Breast epithelium (tissue), 3 donors: ENCODE results near the gene OTOF.

Source experiments
- CTCF ChIP-seq, 3 donors: fragments of 450-650 bp; IDR thresholded peaks; one replicate each; pipeline ENCODE4 v1.5.1; 2016 to 2017; ENCODE audit warnings: antibody characterized with exemption in 3 of 3, mild to moderate bottlenecking in 3 of 3, moderate library complexity in 3 of 3
- POLR2AphosphoS5 ChIP-seq, 3 donors: sonication (generic); formaldehyde crosslinking; IDR thresholded peaks; one replicate each; pipeline ENCODE4 v1.6.1; 2017; ENCODE audit warnings: antibody characterized with exemption in 3 of 3

DNA sequence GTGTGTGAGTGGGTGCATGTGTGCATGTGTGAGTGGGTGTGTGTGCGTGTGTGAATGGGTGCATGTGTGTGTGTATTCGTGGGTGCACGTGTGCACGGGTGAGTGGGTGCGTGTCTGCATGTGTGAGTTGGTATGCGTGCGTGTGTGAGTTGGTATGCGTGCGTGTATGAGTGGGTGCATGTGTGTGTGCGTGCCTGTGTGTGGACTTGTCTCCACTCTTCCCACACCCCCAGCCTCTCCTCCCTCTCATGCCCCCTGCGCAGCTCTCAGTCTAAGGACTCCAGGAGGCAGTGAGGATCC lies 5.1 kb upstream of the OTOF start:
- no peak for TF ChIP-seq CTCF (IDR thresholded peaks at IDR 0.05)
- no peak for TF ChIP-seq POLR2AphosphoS5 (IDR thresholded peaks at IDR 0.05)
